Measurements from ENCODE around the gene STAT5B. TPM values are rescaled to one million over a fixed set of nuclear protein-coding genes. Genes with fewer than 3 reads are reported as not detected.

The STAT5B gene
- total RNA-seq, 1 experiment from 2014 or later, result 36.4 TPM

GRCh38 chr17:42169351-42169750, 106.8 kb downstream of the STAT5B start:
- DNase-seq (ENCODE audit: low spot score) (no peak), ATAC-seq (no peak)
- CTCF ChIA-PET, result interaction anchor here (1.5 kb wide), 1 partner anchor 53 kb away, joined by 5 read pairs; no protein-coding TSS in a partner anchor
- POLR2A ChIA-PET, result no interaction called here
- no peaks in the 10 kb centered on the region; the same call in 1 of the 2 replicates for H3K27me3 Mint-ChIP-seq (ENCODE audit: low read depth)
- H3K36me3 Mint-ChIP-seq, result no peaks in the 10 kb centered on the region
- no peaks in the 10 kb centered on the region for H3K4me1 Mint-ChIP-seq
- H3K9me3 Mint-ChIP-seq, result no peaks in the 10 kb centered on the region
- H3K4me3 Mint-ChIP-seq, result no peak overlapping the region
- TF ChIP-seq SOX15 (CRISPR knock-in tag; IDR thresholded peaks at IDR 0.05) (no peak), GABPB1 (CRISPR knock-in tag; IDR thresholded peaks at IDR 0.05) (no peak)
- H3K27ac Mint-ChIP-seq, result no peak overlapping the region

GRCh38 chr17:42167807-42168206, 108.4 kb downstream of the STAT5B start:
- H3K27ac Mint-ChIP-seq, result no peak overlapping the region
- DNase-seq (ENCODE audit: low spot score), result no peak
- H3K4me1 Mint-ChIP-seq, result 0 out of 2 replicates have a peak, but pooled peaks cover 3% of the 10 kb centered on the region
- no peaks in the 10 kb centered on the region for H3K9me3 Mint-ChIP-seq
- ChIA-PET POLR2A (no interaction called here), CTCF (interaction anchor here (0.9 to 1.9 kb wide), 4 partner anchors 11 to 67 kb away, joined by 3 to 5 read pairs (median 3); partner anchors contain the start of gene KCNH4)
- no peak for ATAC-seq
- no peaks in the 10 kb centered on the region for H3K36me3 Mint-ChIP-seq
- H3K4me3 Mint-ChIP-seq, result no peak overlapping the region
- H3K27me3 Mint-ChIP-seq (ENCODE audit: low read depth), result no peaks in the 10 kb centered on the region; the same call in 1 of the 2 replicates
- TF ChIP-seq GRHL2 (CRISPR knock-in tag; IDR thresholded peaks at IDR 0.05; ENCODE audit: insufficient replicate concordance, severe bottlenecking), result no peak
- TF ChIP-seq, protein P1, sequence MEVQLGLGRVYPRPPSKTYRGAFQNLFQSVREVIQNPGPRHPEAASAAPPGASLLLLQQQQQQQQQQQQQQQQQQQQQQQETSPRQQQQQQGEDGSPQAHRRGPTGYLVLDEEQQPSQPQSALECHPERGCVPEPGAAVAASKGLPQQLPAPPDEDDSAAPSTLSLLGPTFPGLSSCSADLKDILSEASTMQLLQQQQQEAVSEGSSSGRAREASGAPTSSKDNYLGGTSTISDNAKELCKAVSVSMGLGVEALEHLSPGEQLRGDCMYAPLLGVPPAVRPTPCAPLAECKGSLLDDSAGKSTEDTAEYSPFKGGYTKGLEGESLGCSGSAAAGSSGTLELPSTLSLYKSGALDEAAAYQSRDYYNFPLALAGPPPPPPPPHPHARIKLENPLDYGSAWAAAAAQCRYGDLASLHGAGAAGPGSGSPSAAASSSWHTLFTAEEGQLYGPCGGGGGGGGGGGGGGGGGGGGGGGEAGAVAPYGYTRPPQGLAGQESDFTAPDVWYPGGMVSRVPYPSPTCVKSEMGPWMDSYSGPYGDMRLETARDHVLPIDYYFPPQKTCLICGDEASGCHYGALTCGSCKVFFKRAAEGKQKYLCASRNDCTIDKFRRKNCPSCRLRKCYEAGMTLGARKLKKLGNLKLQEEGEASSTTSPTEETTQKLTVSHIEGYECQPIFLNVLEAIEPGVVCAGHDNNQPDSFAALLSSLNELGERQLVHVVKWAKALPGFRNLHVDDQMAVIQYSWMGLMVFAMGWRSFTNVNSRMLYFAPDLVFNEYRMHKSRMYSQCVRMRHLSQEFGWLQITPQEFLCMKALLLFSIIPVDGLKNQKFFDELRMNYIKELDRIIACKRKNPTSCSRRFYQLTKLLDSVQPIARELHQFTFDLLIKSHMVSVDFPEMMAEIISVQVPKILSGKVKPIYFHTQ (CRISPR knock-in tag; IDR thresholded peaks at IDR 0.05), result no peak
- TF ChIP-seq TEAD1 (CRISPR knock-in tag; IDR thresholded peaks at IDR 0.05), result no peak
- no peak for TF ChIP-seq ZNF121 (CRISPR knock-in tag; IDR thresholded peaks at IDR 0.05)
- no peak for TF ChIP-seq ZNF416 (CRISPR knock-in tag; IDR thresholded peaks at IDR 0.05)
- TF ChIP-seq OVOL2 (CRISPR knock-in tag; IDR thresholded peaks at IDR 0.05; ENCODE audit: borderline replicate concordance), result no peak
- no peak for TF ChIP-seq JAZF1 (CRISPR knock-in tag; IDR thresholded peaks at IDR 0.05)
- TF ChIP-seq SMAD4 (CRISPR knock-in tag; IDR thresholded peaks at IDR 0.05), result no peak
- no peak for TF ChIP-seq NFATC4 (CRISPR knock-in tag; IDR thresholded peaks at IDR 0.05)
- no peak for TF ChIP-seq ZNF396 (CRISPR knock-in tag; IDR thresholded peaks at IDR 0.05; ENCODE audit: borderline replicate concordance)
- no peak for TF ChIP-seq ESRRA (CRISPR knock-in tag; IDR thresholded peaks at IDR 0.05; ENCODE audit: borderline replicate concordance)
- TF ChIP-seq, protein P2, sequence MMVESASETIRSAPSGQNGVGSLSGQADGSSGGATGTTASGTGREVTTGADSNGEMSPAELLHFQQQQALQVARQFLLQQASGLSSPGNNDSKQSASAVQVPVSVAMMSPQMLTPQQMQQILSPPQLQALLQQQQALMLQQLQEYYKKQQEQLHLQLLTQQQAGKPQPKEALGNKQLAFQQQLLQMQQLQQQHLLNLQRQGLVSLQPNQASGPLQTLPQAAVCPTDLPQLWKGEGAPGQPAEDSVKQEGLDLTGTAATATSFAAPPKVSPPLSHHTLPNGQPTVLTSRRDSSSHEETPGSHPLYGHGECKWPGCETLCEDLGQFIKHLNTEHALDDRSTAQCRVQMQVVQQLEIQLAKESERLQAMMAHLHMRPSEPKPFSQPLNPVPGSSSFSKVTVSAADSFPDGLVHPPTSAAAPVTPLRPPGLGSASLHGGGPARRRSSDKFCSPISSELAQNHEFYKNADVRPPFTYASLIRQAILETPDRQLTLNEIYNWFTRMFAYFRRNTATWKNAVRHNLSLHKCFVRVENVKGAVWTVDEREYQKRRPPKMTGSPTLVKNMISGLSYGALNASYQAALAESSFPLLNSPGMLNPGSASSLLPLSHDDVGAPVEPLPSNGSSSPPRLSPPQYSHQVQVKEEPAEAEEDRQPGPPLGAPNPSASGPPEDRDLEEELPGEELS (CRISPR knock-in tag; IDR thresholded peaks at IDR 0.05), result no peak

DNA sequence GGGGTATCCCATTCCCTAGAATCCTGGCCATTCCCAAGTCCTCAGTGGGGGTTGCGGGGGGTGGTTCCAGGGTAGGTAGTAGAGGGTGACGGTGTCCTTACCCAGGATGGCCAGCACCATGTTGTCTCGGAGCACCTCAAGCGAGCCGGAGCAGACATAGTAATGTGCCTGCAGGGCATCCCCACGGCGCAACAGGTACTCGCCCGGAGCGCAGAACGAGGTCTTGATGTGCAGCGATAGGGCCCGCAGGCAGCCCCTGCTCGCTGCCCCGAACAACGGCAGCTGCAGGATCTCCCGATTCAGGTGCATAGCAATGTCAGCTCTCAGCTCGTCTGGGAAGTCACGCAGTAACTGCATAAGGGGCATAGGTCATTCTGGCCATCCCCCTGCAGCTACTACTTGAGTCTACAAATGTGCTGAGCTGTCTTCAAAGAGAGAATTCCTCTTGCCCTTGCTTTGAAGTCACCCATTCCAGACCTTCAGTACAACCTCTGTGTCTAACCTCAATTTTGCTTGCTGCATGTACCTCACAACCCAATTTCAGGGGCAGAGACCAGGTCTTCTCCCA, 109.9 kb downstream of the STAT5B start:
- Mint-ChIP-seq H3K4me3 (no peak overlapping the region), H3K27me3 (ENCODE audit: low read depth) (no peaks in the 10 kb centered on the region; the same call in 1 of the 2 replicates), H3K27ac (no peak overlapping the region), H3K36me3 (no peaks in the 10 kb centered on the region), H3K9me3 (no peaks in the 10 kb centered on the region), H3K4me1 (0 out of 2 replicates have a peak, but pooled peaks cover 3% of the 10 kb centered on the region)
- POLR2A ChIA-PET, result no interaction called here
- ATAC-seq (no peak), DNase-seq (ENCODE audit: low spot score) (no peak)
- CTCF ChIA-PET, result interaction anchor here (0.6 to 1.9 kb wide), 2 partner anchors 14 to 496 kb away, joined by 3 to 5 read pairs; partner anchors contain the start of gene KCNH4
- TF ChIP-seq RORB (CRISPR knock-in tag; IDR thresholded peaks at IDR 0.05) (no peak), KAT7 (CRISPR knock-in tag; IDR thresholded peaks at IDR 0.05; ENCODE audit: borderline replicate concordance) (no peak), ZNF219 (CRISPR knock-in tag; IDR thresholded peaks at IDR 0.05; ENCODE audit: borderline replicate concordance) (no peak)
- TF ChIP-seq, protein P3, sequence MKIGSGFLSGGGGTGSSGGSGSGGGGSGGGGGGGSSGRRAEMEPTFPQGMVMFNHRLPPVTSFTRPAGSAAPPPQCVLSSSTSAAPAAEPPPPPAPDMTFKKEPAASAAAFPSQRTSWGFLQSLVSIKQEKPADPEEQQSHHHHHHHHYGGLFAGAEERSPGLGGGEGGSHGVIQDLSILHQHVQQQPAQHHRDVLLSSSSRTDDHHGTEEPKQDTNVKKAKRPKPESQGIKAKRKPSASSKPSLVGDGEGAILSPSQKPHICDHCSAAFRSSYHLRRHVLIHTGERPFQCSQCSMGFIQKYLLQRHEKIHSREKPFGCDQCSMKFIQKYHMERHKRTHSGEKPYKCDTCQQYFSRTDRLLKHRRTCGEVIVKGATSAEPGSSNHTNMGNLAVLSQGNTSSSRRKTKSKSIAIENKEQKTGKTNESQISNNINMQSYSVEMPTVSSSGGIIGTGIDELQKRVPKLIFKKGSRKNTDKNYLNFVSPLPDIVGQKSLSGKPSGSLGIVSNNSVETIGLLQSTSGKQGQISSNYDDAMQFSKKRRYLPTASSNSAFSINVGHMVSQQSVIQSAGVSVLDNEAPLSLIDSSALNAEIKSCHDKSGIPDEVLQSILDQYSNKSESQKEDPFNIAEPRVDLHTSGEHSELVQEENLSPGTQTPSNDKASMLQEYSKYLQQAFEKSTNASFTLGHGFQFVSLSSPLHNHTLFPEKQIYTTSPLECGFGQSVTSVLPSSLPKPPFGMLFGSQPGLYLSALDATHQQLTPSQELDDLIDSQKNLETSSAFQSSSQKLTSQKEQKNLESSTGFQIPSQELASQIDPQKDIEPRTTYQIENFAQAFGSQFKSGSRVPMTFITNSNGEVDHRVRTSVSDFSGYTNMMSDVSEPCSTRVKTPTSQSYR (CRISPR knock-in tag; IDR thresholded peaks at IDR 0.05), result no peak
- TF ChIP-seq, protein P4, sequence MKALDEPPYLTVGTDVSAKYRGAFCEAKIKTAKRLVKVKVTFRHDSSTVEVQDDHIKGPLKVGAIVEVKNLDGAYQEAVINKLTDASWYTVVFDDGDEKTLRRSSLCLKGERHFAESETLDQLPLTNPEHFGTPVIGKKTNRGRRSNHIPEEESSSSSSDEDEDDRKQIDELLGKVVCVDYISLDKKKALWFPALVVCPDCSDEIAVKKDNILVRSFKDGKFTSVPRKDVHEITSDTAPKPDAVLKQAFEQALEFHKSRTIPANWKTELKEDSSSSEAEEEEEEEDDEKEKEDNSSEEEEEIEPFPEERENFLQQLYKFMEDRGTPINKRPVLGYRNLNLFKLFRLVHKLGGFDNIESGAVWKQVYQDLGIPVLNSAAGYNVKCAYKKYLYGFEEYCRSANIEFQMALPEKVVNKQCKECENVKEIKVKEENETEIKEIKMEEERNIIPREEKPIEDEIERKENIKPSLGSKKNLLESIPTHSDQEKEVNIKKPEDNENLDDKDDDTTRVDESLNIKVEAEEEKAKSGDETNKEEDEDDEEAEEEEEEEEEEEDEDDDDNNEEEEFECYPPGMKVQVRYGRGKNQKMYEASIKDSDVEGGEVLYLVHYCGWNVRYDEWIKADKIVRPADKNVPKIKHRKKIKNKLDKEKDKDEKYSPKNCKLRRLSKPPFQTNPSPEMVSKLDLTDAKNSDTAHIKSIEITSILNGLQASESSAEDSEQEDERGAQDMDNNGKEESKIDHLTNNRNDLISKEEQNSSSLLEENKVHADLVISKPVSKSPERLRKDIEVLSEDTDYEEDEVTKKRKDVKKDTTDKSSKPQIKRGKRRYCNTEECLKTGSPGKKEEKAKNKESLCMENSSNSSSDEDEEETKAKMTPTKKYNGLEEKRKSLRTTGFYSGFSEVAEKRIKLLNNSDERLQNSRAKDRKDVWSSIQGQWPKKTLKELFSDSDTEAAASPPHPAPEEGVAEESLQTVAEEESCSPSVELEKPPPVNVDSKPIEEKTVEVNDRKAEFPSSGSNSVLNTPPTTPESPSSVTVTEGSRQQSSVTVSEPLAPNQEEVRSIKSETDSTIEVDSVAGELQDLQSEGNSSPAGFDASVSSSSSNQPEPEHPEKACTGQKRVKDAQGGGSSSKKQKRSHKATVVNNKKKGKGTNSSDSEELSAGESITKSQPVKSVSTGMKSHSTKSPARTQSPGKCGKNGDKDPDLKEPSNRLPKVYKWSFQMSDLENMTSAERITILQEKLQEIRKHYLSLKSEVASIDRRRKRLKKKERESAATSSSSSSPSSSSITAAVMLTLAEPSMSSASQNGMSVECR (CRISPR knock-in tag; IDR thresholded peaks at IDR 0.05; ENCODE audit: borderline replicate concordance), result no peak
